GM19193 (cell line): ENCODE measurements around the gene FEM1C.

Experiments
- POLR2A ChIP-seq: IDR thresholded peaks from 4 replicates; pipeline ENCODE4 v1.6.1; 2011; ENCODE audit not compliant: insufficient read depth, insufficient read length; ENCODE audit errors: extremely low read depth

Gene FEM1C

DNA sequence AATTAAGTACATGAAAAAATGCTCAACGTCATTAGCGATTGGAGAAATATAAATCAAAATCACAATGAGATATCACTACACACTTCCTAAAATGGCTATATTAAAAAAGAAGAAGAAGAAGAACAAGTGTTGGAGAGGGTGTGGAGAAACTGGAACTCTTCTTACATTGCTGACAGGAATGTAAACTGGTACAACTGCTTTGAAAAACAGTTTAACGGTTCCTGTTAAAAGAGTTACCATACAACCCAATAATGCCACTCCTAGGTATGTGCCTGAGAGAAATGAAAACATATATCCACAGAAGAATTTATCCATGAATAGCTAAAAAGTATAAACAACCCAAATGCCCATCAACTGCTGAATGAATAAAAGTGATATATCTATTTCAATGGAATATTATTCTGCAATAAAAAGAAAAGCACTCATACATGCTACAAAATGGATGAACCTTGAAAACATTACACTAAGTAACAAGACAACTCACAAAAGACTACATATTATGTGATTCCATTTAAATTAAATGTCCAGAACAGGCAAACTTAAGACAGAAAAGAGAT lies 9.0 kb downstream of the FEM1C start:
- TF ChIP-seq POLR2A, result no peak

DNA sequence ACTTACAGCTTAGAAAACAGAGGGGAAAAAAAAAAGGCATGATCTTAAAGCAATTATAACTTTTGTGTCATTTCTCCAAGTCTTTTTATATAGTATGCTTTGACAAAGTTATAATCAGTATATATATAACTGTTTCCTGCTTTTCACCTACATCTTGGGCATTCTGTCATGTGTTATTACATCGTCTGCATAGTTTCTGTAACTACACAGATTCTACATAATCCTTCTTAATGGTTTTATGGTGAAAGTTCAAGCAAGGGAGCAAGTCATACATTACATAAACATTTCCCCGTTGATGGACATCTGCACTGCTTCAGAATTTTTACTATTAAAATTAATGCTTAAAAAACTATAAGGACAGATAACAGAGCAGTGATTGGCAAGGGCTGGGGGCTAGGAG lies 12.1 kb downstream of the FEM1C start:
- TF ChIP-seq POLR2A, result no peak

DNA sequence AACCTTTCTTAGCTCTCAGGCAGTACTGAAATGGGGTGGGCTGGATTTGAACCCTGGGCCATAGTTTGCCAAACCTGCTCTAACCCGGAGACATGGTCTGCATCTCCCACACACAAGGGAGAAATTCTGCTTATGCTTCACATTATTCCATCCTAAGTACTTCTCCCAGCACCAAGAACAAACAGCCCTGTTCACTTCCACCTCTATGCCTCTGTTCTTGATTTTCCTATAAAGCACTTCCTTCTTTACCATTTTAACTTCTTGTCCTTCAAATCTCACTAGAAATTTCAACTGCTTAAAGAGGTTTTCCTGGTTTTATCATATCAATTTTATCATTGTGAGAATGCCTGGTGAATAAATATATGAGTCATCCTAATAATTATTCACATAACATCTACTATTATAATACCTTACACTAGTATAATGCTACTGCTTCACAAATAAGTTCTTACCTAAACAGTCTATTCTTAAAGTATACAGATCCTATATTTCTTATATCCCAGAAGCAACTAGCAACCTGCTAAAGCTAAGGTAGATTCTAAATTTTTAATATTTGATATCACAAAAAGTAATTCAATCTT lies 12.7 kb downstream of the FEM1C start:
- no peak for TF ChIP-seq POLR2A

DNA sequence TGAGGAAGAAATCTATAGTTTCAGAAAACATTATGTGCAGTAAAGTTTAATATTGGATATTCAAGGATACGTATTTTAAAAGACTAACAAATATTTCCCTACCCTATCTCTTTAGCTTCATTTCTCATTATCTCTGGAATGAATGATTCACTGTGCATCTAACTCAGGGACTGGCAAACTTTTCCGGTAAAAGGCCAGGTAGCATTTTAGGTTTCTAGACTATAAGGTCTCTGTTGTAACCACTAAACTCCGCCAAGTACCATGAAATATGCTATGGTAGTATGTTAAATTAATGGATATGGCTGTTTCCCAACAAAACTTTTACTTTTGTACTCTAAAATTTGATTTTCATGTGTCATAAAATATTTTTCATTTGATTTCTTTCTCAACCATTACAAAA lies 13.2 kb downstream of the FEM1C start:
- no peak for TF ChIP-seq POLR2A

DNA sequence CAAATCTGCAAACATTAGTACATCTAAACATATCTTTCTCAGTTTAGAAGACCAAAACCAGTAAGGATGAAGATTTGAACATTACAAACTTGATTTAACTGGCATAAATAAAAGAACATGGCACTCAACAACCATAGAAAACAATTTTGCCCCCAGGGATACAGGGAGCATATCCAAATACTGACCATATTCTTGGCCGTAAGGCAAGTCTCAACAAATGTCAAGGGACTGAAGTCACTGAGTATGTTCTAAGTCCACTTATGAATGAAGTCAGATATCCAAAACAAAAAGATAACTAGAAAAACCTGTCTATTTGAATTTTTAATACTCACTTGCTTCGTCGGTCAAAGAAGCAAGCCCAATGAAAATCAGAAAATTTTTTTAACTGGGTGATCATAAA lies 14.1 kb downstream of the FEM1C start:
- TF ChIP-seq POLR2A, result no peak

DNA sequence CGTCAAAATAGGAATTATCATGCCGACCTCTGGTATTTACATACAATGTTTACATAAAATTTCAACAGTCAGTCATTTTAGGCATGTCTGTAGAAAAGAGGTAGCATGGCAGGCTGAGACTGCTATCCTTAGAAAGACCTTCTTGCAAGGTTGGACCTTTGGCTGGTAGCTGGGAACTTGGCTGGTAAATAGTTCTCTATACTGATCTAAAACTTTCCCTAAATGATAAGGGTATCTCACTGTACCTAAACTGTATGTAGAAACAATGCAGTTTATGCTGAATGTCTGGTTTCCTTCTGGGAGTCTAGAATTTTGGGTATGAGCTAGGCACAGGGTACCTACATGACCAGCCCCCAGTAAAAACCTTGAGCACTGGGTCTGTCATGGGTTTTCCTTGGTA lies 18.0 kb downstream of the FEM1C start:
- TF ChIP-seq POLR2A, result no peak

DNA sequence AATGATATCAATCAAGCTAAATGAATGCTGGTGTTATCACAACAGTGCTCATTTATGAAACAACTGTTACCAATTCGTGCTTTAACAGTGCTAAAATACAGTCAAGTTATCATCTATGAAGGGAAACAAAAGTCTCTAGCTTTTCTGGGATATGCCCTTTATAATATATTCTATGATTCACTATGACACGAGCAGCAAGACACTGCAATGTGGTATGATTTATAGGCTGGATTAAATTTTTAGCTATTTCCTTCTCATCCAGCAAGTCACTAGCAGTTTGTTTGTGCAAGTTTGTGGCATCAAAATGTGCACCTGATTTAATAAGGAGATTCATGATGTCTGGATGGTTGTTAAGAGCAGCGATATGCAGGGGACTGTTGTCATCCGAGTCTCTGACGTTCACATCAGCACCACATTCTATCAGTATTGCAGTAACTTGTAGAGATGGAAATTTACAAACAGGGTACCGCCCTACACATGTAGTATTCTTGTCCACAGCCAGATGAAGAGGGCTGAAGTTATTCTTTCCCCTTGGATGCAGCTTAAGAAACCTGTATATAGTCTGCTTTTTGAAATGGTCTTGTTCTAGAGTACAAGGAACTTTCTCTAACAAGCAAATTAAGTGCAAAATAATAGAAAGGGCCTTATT lies 20.3 kb downstream of the FEM1C start:
- no peak for TF ChIP-seq POLR2A

DNA sequence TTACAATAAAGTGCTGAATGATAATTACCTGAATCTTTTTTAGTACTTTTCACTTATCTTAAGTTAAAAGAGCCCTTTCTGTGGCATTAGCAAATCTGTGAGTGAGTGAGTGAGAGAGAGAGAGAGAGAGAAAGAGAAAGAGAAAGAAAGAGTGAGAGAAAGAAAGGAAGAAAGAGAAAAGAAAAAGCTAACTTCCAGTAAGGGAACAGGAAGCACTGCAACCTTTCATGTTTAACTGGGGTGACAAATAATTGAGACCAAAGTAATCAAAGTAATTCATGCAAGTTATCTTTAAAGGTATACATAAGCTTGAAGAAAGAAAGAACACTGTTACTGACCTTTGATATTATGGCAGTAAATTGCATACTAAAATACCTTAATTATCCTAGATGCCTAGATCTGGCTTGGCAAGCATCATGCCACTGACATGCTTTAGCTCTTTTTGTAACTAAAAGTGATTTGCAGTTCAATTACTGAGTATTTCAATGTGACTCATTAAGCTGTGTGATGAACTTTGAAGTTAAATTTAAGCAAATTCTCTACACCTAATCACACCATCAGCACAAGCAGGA lies 21.7 kb downstream of the FEM1C start:
- no peak for TF ChIP-seq POLR2A

DNA sequence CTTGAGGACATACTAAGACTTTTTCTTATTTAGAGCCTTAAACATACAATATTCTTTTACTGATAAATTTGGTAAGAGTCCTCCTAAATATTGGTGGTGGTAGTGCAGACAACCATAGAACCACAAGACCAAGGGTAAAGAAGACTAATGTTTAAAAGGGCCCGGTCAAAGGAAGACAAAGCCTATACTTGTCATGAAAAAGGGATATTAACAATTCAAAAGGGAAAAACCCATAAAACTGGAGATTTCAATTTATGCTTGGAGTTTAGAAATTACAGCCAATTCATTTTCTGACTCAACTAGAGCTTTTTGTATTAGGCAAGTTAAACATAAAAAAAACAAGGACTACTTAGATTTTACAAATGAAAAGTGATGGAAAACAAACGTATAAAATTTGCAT lies 24.4 kb downstream of the FEM1C start:
- TF ChIP-seq POLR2A, result no peak

DNA sequence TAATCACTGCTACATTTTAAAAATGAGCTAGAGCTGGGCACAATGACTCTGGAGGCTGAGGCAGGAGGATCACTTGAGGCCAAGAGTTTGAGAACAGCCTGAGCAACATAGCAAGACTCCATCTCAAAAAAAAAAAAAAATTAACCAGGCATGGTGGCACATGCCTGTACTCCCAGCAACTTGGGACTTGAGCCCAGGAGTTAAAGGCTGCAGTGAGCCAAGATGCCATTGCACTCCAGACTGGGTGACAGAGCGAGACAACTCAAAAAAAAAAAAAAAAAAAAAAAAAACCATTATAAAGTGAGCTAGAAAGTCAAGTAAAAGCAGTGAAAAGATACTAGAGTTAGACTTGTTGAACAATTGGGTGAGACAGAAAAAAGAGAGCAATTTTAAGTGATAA lies 28.2 kb downstream of the FEM1C start:
- TF ChIP-seq POLR2A, result no peak

DNA sequence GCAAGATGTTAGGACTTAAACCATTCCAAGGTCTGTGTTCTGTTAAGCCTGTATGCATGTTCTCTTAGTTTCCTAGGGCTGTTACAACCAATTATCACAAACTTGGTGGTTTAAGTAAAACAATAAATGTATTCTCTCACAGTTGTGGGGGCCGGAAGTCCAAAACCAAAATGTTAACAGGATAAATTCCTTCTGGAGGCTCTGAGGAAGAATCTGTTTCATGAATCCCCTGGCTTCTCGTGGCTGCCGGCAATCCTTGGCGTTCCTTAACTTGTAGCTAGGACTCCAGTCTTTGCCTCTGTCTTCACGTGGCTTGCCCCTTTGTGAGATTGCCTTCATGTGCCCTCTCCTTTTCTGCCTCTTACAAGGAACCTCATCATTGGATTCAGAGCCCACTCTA lies 30.4 kb downstream of the FEM1C start:
- no peak for TF ChIP-seq POLR2A

DNA sequence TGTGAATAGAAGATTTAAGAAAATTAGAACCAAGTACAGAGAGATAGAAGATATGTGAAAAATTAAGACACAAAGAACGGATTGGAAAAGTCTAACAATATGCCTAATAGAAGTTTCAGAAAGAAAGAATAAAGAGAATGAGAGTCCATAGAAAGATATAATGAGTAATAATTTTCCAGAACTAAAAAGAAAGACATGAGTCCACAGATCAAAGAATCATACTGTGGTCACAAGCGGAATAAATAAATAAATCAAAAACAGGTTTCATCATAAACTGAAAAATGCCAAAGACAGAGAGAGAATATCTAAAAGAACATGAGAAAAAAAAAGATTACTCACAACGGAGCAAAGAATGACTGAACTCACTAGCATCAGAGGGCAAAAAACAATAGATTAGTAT lies 32.9 kb downstream of the FEM1C start:
- no peak for TF ChIP-seq POLR2A

DNA sequence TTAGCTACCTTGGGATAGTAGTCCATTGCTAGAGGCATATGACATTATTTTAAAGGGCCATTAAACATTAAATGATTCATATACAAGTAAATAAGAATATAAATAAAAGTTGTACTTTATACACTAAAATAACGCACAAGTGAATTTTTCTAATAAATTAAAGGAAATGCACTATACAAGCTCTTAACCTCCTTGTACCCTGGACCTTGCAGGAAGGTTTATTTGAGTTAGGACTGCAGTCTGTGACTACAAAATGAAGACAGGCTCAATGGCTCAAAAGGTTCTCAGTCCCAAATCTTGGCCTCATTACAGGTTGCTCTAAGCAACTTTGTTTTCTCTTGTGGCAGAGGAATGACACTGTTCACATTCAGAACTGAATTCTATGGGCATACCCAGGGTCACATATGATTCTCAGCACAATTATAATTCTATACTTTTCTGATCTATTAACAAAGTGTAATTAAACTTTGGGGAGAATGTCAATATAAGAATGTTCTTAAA lies 34.4 kb downstream of the FEM1C start:
- TF ChIP-seq POLR2A, result no peak

DNA sequence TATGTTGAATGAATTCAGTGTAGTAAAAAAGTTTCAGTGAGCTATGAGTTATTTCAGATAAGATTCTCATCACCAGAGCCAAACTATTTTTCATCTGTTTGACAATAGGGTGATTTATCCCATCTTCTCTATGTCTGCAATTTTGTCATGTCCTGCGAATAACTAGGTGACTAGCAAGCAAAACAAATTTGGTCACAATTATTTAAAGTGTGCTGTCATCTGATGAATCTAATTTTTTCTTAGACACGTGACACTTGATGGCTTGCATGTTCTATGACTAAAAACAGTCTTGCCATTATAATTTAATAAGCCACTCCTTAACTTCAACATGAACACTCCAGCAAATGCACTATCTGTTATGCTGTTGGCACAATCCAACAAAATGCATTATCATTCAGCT lies 35.0 kb downstream of the FEM1C start:
- TF ChIP-seq POLR2A, result no peak

DNA sequence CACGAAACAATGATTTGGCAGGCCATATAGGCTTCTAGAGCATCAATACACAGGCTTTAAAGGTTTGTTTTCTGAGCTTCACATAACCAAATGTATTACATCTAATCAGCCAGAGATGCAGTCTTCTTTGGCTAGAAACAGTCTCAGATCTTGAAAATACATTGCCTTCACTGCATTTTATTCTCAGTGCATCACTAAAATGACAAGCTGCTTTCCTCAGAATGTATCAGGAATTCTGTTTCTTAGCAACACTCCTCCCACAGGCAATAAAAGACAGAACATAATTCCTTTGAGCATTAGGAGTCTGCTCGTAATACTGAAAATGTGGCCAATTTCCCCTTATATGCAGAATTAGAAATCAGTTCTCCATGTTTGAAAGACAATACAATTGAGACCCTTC lies 36.9 kb downstream of the FEM1C start:
- TF ChIP-seq POLR2A, result no peak

DNA sequence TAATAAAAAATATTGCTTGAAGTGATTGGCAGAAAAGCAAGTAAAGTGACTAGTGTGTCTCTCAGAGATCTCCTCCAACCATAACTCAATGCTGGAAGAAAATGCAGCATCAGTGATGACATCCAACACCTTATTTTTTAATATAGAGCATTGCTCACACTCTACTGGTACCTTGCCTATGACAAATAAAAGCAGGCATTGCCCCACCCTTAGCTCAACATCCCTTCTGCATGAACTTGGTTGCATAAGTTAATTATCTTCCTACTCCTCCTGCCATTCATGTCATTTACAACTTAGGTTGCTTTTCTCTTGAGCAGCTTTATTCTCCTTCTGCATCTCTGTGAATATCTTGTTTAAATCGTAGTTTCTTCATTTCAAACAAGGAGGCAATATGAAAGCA lies 41.2 kb downstream of the FEM1C start:
- TF ChIP-seq POLR2A, result no peak

DNA sequence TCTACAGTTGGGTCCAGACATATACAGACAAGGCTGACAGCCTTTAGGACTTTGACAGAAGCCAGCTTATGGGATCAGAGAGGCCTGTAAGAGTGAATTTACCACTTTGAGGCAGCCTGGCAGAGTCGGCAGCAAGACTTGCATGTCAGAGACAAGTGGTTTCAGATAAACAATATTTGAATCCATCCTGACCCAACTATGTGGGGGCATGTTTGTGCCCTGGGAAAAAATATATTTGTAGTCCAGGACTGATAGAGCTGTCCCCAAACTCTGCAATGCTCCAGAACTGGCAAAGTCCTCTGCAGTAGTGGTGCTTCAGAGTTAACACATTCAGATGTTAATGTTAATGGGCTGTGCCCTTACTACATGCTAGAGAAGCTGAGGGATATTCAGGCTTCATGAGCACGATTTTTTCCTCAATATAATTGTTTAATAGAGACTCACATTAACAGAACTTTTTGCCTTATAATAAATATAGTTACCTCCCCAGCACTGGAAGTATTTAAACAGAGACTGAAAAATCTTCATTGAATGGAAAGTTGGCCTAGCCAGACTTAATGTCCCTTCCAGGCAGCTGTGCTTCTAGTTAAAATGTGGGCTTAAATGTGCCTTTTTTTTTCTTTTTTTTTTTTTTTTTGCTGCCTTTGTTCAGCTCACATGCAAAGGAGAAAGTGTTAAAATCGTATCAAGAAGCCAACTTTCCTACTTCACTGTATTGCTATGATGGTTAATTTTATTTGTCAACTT lies 42.9 kb downstream of the FEM1C start:
- TF ChIP-seq POLR2A, result no peak
